NCI-H2107 (cell line): ENCODE data around the gene RBX1.
"Not testable (repeated sequence)": the region's sequence is repeated elsewhere in the genome, so short reads cannot be mapped to it uniquely, and the experiment has no call there.

Source experiments
- DNase-seq: peaks from one replicate; lab custom pipeline; 2025; lab: John Stamatoyannopoulos, UW

RBX1 gene

DNA sequence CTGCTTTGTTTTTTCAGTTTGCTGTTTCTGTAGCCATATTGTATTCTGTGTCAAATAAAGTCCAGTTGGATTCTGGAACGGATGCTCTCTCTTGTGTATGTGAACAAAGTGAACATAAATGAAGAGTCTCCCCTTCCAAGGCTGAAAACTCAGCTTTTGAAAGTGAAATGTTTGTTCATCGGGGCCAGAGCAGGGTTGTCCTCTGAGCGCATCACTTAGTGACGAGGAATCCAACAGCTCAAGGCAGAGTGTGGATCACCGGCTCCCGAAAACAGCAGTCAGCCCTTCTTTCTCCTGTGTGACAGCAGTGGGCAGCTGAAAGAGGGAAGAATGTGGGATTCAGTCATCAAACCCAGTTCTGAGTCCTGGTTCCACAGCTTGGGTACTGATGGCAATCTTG, 21.4 kb downstream of the RBX1 start:
- DNase-seq, result no peak

DNA sequence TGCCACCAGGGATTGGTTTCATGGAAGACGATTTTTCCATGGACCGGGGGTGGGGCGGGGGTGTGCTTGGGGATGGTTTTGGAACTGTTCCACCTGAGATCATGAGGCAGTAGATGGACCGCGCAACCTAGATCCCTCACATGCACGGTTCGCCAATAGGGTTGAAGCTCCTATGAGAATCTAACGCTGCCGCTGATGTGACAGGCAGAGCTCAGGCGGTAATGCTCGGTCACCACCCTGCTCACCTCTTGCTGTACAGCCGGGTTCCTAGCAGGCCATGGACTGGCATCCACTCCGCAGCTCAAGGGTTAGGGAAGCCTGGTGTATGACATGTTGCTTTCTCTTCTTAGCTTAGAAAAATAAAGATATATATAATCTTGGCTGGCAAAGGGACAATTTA, 22.0 kb downstream of the RBX1 start:
- no peak for DNase-seq

- DNase-seq, result no peak
Measured at GRCh38 chr22:40975366-40975765, 24.2 kb downstream of the RBX1 start.

DNA sequence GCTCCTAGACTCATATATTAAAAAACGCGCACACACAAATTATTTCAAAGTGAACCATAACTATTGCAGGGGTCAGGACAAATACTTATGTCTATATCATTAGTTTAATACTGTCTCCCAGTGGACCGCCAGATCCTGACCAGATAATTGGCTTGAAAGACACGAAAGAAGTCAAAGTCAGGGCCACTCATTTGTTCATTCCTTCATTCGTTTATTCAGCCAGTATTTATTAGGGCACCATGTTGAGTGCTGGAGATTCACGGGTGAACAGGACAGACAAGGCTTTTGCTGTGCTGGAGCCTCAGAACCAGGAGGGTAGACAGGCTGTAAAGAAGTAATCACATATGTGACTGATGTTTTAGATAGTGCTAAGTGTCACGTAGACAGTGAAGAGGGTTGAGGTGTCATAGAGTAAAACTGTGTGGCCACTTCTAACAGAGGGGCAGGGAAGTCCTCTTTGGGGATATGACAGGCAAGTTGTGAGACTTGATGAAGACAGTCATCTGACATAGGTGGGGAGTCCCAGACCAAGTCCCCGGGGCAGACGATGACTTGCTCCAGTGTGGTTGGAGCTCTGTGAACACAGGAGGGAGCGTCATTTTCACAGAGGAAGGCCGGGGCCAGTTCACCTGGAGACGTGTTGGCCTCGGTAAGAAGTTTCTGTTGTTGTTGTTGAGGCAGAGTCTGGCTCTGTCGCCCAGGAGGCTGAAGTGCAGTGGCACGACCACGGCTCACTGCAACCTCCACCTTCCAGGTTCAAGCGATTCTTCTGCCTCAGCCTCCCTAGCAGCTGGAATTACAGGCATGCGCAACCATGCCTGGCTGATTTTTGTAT, 25.9 kb downstream of the RBX1 start:
- DNase-seq, result no peak

DNA sequence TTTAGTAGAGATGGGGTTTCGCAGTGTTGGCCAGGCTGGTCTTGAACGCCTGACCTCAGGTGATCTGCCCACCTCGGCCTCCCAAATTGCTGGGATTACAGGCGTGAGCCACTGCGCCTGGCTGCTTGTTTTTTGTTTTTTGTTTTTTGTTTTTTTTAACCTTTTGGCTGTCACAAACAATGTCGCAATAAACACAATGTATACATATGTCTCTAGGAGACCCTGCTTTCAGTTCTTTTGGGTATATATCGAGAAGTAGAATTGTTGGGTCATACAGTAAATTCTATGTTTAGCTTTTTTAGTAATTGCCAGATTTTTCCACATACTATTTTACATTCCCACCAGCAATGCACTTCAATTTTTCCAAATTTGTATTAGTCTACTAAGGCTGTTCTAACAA, 28.0 kb downstream of the RBX1 start:
- no peak for DNase-seq

GRCh38 chr22:40979871-40980270, 28.7 kb downstream of the RBX1 start:
- no peak for DNase-seq

GRCh38 chr22:40982482-40983385, 31.6 kb downstream of the RBX1 start:
- no peak for DNase-seq

DNA sequence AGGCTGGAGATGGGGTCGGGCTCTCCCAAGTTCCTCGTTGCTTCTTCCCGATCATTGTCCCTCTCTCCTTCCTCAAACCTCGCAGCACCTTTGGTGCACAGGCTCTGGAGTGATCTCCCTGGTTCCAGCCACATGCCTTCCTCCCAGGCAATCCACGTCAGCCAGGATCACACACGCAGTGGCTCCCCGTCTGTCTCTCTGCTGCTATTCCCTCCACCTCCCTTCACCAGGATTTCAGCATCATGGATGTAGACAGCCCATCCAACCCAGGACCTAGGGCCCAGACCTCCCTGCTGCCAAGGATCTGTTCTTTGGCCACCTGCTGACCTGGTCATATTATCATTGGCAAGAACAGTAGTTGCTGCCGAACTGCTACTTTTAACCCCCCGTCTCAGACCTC, 40.1 kb downstream of the RBX1 start:
- DNase-seq, result no peak

DNA sequence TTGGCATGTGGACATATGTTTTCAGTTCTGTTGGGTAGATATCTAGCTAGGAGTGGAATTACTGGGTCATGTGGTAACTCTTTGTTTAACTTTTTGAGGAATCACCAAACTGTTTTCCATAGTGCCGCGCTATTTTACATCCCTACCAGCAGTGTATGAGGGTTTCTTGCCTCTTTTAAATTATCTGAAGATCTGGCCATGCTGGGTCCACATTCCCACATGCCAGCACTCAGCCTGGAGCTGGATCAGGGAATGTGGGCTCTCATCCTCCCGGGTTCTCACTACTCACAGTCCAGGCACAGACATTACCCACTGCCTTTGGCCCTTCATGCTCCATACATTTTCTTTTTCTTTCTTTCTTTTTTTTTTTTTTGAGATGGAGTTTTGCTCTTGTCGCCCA, 44.6 kb downstream of the RBX1 start:
- no peak for DNase-seq

DNA sequence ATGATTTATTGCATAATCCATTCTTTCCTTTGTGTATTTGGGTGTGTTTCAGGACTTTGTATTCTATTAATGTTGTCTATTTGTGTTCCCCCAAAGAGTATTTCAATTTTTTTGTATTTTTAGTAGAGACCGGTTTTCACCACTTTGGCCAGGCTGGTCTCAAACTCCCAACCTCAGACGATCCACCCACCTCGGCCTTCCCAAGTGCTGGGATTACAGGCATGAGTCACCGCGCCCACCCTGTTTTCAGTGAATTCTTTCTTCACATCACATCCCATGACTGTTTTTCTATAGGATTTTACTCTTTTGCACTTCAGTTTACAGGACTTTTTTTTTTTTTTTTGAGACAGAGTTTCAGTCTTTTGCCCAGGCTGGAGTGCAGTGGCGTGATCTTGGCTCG, 46.3 kb downstream of the RBX1 start:
- no peak for DNase-seq

DNA sequence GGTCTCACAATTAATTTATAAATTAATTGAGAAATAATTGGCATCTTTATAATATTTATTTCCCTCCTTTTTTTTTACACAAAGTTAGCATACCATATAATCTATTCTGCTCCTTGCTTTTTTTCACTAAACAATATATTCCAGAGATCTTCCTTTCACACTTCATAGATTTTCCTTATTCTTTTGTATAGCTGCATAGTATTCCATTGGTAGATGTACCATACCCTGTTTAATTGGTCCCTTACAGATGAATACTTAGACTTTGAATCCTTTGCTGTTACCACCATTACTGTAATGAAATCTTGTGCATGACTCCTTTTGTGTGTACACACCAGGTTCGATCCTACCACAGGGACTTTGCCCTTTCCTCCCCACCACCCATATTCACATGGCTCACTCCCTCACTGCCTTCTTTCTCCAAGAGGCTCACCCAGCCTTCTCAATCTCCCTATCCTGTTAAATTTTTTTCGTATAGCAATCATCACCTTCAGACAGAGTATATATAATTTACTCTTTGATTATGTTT, 48.9 kb downstream of the RBX1 start:
- DNase-seq, result no peak

GRCh38 chr22:41000941-41001721, 50.0 kb downstream of the RBX1 start:
- no peak for DNase-seq

DNA sequence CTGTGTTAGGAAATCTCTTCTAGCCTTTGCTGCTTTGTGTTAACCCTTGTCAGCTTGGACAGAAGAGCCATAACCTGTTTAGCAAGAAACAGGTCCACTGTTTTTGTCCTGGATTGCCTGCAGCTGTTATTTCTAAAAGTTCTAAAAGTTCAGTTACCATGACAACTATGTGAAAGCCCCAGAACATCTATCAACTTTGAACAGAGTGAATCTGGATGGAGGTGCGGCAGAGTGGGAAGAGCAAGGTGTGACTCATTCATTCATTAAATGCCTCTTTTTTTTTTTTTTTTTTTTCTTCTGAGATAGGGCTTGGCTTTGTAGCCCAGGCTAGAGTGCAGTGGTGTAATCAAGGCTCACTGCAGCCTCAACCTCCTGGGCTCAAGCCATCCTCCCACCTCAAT, 50.5 kb downstream of the RBX1 start:
- DNase-seq, result no peak

GRCh38 chr22:41002386-41002785, 51.2 kb downstream of the RBX1 start:
- not testable (repeated sequence) for DNase-seq

DNA sequence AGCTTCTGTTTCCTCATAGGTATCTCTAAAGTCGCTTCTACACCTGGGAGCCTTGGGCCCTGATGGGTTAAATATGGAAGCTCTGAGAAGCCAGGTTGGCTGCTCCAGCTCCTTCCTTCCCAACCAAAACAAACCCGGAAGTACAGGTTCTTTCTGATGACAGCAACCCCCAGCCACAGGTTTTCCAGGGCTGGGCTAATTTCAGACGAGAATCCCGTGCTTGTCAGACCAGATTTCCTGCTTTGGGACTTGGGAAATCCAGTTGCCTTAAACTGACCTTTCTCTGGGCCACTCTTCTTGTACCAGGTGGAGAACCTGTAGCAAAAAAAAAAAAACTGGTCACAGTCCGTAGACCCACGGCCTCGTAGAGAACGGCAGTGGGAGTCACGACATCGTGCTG, 51.9 kb downstream of the RBX1 start:
- DNase-seq, result no peak

DNA sequence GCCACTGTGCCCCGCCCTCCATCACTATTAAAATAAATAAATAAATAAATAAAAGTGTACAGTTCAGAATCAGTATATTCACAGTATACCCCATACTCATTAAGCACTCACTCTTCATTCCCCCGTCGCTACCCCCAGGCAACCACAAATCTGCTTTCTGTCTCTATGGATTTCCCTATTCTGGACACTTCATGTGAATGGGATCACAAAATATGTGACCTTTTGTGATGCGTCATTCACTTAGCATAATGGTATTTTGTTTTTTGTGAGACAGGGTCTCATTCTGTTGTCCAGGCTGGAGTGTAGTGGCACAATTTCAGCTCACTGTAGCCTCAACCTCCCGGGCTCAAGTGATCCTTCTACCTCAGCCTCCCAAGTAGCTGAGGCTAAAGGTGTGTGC, 52.8 kb downstream of the RBX1 start:
- no peak for DNase-seq

GRCh38 chr22:41009222-41009948, 58.2 kb downstream of the RBX1 start:
- DNase-seq, result no peak

DNA sequence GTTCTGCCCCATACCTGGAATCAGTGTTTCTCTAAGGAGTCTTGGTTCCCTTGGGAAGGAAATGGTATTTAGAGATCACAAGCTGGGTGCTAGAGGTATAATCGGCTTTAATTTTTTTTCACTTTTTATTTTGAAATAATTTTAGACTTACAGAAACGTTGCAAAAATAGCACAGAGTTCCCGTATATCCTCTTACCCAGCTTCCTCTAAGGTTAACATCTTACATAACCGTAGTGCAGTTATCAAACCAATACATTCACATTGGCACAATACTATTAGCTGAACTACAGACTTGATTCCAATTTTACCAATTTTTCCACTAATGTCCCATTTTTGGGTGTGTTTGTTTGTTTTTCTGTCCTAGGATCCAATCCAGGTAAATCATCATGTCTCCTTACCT, 63.8 kb downstream of the RBX1 start:
- DNase-seq, result no peak

DNA sequence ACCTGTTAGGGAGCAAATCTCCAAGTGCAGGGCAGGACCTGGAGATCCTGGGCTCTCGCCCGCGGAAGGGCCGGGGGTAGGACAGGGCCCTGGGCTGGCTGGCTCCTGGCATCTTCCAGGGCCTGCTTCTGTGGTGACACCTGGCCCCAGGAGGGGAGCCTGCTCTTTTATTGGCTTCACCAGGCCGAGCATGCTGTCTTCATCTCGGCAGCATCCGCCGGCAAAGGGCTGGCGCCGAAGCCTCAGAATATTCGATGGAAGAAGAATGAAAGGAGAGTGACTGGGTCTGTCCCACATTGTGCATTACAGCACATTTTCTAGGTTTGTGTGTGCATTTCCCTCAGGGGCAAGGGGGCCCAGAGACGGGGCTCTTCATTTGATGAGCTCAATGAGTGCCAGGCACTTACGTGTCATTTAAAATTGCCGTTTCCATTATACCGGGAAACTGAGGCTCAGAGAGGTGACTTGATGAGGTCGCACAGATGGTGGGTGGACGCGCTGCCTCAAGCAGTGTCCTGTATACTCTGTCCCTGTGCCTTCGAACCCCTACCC, 70.0 kb downstream of the RBX1 start:
- no peak for DNase-seq

DNA sequence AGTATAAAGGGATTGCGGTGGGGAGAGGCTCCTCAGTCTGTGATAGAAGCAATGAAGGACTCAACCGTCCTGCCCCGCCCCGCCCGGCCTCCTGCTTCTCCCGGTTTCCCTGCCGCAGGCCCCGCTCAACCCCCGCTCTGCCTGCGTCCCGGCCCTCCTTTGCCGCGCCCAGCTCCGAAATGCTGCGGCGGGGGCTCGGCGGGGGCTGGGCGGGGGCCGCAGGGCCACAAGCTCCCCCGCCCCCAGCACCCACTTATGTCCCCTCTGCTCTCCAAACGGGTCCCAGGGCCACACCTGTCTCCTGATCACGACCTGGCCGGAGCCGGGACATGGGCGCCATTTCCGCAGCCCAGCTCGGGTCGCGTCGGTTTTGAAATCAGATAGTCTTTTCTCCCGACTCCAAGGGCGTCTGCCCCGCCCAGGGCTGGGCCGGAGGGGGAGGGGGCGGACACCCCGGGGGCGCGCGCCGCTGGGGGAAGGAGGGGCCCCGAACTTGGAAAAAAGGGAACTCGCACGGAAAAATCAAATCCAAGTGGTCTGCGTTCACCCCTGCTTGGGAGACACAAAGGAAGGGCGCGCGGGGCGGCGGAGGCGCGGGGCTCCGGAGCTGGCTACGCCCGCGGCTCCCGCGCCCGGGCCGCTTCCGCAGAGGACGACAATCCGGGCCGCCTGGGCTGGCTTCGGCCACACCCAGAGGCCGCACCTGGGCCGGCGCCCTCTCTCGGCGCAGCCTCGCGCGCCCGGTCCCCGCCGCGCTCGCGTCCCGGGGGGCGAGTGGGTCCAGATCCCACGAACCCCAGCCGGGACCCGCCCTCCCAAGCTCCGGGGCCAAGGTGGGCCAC, 70.7 kb downstream of the RBX1 start:
- DNase-seq, result no peak
